Calu3 (cell line): ENCODE results near the gene IFNAR1. TPM values are rescaled to one million over a fixed set of nuclear protein-coding genes. Genes with fewer than 3 reads are reported as not detected.
A peak's percentile ranks its signal among the peaks of the same experiment; 100 is the strongest.

Experiments
- BruUV-seq: library from RNA; stranded (reverse); fragments of 400-500 nt; replicated peaks from 2 replicates; lab custom pipeline; 2021; lab: Mats Ljungman, UMichigan
- CTCF ChIA-PET: fragments of 300-600 bp; sonication (Branson Sonifier 250); formaldehyde crosslinking; loops from one replicate; lab custom pipeline; 2022; ENCODE audit warnings: antibody characterized with exemption; lab: Charles Lee
- DNase-seq: peaks from one replicate; pipeline ENCODE4 v3.0.0; 2022
- H3K27ac Mint-ChIP-seq: one replicate; pipeline ENCODE4 v1.8.0; 2022; ENCODE audit warnings: mixed read lengths; ENCODE audit not compliant: unreplicated experiment
- H3K27me3 Mint-ChIP-seq: one replicate; pipeline ENCODE4 v1.8.0; 2022; ENCODE audit warnings: mixed read lengths; ENCODE audit not compliant: unreplicated experiment
- H3K36me3 Mint-ChIP-seq: one replicate; pipeline ENCODE4 v1.8.0; 2022; ENCODE audit warnings: mild to moderate bottlenecking, moderate library complexity, mixed read lengths; ENCODE audit not compliant: insufficient read depth, unreplicated experiment
- H3K4me1 Mint-ChIP-seq: one replicate; pipeline ENCODE4 v1.8.0; 2022; ENCODE audit warnings: mild to moderate bottlenecking, low read depth, mixed read lengths; ENCODE audit not compliant: unreplicated experiment
- H3K4me3 Mint-ChIP-seq: one replicate; pipeline ENCODE4 v1.8.0; 2022; ENCODE audit warnings: mild to moderate bottlenecking, low read depth, moderate library complexity, mixed read lengths; ENCODE audit not compliant: unreplicated experiment
- H3K9me3 Mint-ChIP-seq: one replicate; pipeline ENCODE4 v1.8.0; 2022; ENCODE audit warnings: low read depth, mixed read lengths; ENCODE audit not compliant: unreplicated experiment
- CTCF ChIP-seq: fragments of 200-600 bp; IDR thresholded peaks from one replicate; pipeline ENCODE4 v1.8.0; 2022; ENCODE audit warnings: antibody characterized with exemption; ENCODE audit not compliant: unreplicated experiment
- intact Hi-C: fragments of 100-400 bp; cut with micrococcal nuclease; formaldehyde crosslinking; loops from one replicate; pipeline ENCODE4 v1.10.0; 2022; ENCODE audit not compliant: unreplicated experiment
- total RNA-seq: library from RNA; stranded (reverse); gene quantifications from 2 replicates; pipeline ENCODE4 v1.2.3, GENCODE V29; 2022

IFNAR1 gene
- total RNA-seq, 1 experiment from 2014 or later = 35.2 TPM

GRCh38 chr21:33370305-33370704 is 45.5 kb downstream of the IFNAR1 start:
- no TSS peak for BruUV-seq
- Mint-ChIP-seq H3K4me1 (peaks cover 5% of the 10 kb centered on the region), H3K27me3 (no peaks in the 10 kb centered on the region), H3K36me3 (peaks cover 3% of the 10 kb centered on the region), H3K4me3 (no peak overlapping the region), H3K9me3 (peaks cover 5% of the 10 kb centered on the region), H3K27ac (no peak overlapping the region)
- DNase-seq = no peak
- intact Hi-C loops = no loop called here
- CTCF ChIA-PET = interaction anchor here (1.0 kb wide), 1 partner anchor 9 kb away, joined by 4 read pairs; no protein-coding TSS in a partner anchor
- TF ChIP-seq CTCF = no peak

- no peak for TF ChIP-seq CTCF
- no TSS peak for BruUV-seq
- H3K4me1 Mint-ChIP-seq = peaks cover 9% of the 10 kb centered on the region
- H3K9me3 Mint-ChIP-seq = peaks cover 5% of the 10 kb centered on the region
- CTCF ChIA-PET = interaction anchor here (0.8 kb wide), 1 partner anchor 10 kb away, joined by 3 read pairs; no protein-coding TSS in a partner anchor
- intact Hi-C loops = no loop called here
- no peaks in the 10 kb centered on the region for H3K27me3 Mint-ChIP-seq
- H3K27ac Mint-ChIP-seq = no peak overlapping the region
- DNase-seq = no peak
- H3K36me3 Mint-ChIP-seq = peaks cover 5% of the 10 kb centered on the region
- no peak overlapping the region for H3K4me3 Mint-ChIP-seq
Measured at GRCh38 chr21:33371366-33371765, 46.6 kb downstream of the IFNAR1 start.

GRCh38 chr21:33372582-33372981 is 47.8 kb downstream of the IFNAR1 start:
- Mint-ChIP-seq H3K36me3 (peaks cover 5% of the 10 kb centered on the region), H3K9me3 (peaks cover 2% of the 10 kb centered on the region), H3K4me1 (peaks cover 15% of the 10 kb centered on the region), H3K4me3 (no peak overlapping the region), H3K27me3 (no peaks in the 10 kb centered on the region), H3K27ac (no peak overlapping the region)
- no peak for DNase-seq
- intact Hi-C loops = no loop called here
- BruUV-seq = no TSS peak
- TF ChIP-seq CTCF = no peak
- CTCF ChIA-PET = no interaction called here

GRCh38 chr21:33373451-33373850 is 48.7 kb downstream of the IFNAR1 start:
- H3K9me3 Mint-ChIP-seq = peaks cover 2% of the 10 kb centered on the region
- peaks cover 15% of the 10 kb centered on the region for H3K4me1 Mint-ChIP-seq
- BruUV-seq = no TSS peak
- DNase-seq = no peak
- H3K27ac Mint-ChIP-seq = peak overlapping the region; percentile 23
- intact Hi-C loops = no loop called here
- H3K4me3 Mint-ChIP-seq = no peak overlapping the region
- H3K36me3 Mint-ChIP-seq = peaks cover 5% of the 10 kb centered on the region
- no peak for TF ChIP-seq CTCF
- no peaks in the 10 kb centered on the region for H3K27me3 Mint-ChIP-seq
- CTCF ChIA-PET = interaction anchor here (0.7 to 1.2 kb wide), 3 partner anchors 8 to 72 kb away, joined by 3 read pairs; no protein-coding TSS in a partner anchor
